ENCODE results near the gene RBBP8NL.
"Not testable (repeated sequence)": the region's sequence is repeated elsewhere in the genome, so short reads cannot be mapped to it uniquely, and the experiment has no call there.

RBBP8NL gene

GRCh38 chr20:62444286-62444685 lies 16.9 kb upstream of the RBBP8NL start:
- no peak for DNase-seq (ENCODE audit: low read depth in 2 of 2)

DNA sequence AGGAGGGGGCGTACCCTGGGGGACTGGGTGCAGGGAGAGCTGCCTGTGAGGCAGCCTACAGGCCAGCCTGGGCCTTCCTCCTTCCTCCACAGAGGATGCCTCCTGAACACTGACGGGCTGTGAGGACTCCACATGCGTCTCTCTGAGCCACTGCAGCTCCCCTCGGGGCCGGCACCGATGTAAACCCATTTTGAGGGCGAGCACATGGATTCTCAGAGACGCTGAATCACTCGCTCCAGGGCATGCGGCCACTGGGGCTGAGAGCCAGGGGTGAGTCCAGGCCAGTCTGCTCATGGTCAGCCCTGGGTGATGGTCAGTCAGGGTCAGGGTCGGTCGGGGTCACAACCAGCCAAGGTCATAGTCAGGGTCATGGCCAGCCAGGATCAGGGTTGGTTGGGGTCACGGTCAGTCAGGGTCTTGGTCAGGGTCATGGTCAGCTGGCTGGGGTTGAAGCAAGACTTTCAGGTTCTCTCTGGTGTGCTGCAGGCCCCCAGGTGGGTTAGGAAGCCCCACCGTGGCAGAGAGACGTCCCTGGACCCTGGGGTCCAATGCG lies 14.7 kb upstream of the RBBP8NL start:
- no peak for DNase-seq (ENCODE audit: low read depth in 2 of 2)

- no peak for DNase-seq (ENCODE audit: low read depth in 2 of 2)
Observed at GRCh38 chr20:62439218-62439617, 11.9 kb upstream of the RBBP8NL start.

GRCh38 chr20:62437927-62438326 lies 10.6 kb upstream of the RBBP8NL start:
- DNase-seq (ENCODE audit: low read depth in 2 of 2), result no peak

DNA sequence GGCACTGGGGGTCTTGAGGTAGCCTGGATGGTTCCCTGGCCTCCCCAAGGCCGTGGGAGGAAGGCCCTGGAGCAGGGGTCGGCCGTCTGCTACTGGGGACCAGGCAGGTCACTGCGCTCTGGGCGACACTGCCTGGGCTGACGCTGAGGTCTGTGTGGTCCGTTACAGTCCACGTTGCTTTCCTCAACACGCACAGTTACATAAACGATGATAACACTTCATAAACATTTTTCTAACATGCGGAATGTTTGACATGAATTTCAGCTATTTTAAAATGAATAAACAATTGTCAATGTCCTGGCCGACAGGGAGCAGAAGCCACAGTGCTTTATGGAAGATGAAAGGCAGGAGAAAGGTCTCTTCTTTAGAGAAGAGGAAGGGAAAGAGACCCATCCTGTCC lies 10.2 kb upstream of the RBBP8NL start:
- no peak for DNase-seq (ENCODE audit: low read depth in 2 of 2)

DNA sequence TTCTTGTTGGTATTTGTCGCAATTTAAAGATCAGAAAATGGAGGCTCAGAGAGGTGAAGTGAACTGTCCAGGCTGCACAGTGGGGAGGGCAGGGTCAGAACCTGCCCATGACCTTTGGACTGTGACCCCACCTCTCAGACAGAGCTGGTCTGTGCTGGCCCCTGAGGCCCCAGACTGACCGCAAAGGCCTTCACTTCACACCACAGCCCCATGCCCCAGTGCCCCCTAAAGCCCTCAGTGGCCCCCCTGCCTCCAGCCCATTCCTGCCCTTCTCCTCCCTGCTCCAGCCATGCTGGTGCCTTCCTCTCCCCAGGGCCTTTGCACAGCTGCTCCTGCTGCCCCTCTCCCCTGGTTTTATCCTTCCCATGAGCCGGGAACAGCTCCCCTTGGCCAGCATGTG lies 9.4 kb upstream of the RBBP8NL start:
- DNase-seq (ENCODE audit: low read depth in 2 of 2), result no peak

DNA sequence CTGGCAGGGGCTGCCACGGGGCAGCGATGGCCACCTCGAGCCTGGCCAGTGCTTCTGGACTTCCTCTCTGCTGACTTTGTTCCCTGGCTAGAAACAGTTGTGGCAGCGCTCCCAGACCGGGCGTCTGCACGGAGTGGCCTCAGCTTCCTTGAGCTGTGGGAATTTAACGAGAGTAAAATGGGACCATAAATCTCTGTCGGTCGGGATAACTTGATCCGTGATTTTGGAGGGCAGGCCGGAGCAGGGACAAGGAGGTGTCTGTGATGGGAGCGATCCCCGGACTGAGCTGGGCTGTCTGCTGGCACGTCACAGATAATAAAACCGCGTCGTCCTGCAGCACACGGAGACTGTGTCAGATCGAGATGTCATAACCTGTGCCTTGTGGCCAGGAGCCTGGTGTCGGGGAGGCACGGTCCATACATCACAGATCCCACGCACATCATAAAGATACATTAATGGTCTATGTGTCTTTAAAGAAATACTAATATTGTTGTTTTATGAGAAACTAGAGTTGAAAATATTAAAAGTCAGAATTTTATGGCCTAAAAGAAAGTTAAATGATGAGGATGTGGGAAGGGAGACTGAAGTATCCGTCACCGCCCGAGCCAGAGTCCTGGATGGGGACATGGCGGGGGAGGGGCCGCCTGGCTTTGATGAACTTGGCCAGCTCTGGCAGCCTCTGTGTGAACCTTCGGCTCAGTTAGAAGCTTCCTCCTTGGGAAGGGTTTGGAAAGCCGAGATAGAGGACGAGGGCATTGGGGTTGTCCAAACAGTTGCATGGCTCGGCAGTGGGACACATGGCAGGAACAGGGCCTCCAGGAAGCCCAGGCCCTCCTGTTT lies 6.5 kb upstream of the RBBP8NL start:
- DNase-seq (ENCODE audit: low read depth in 2 of 2), result no peak

DNA sequence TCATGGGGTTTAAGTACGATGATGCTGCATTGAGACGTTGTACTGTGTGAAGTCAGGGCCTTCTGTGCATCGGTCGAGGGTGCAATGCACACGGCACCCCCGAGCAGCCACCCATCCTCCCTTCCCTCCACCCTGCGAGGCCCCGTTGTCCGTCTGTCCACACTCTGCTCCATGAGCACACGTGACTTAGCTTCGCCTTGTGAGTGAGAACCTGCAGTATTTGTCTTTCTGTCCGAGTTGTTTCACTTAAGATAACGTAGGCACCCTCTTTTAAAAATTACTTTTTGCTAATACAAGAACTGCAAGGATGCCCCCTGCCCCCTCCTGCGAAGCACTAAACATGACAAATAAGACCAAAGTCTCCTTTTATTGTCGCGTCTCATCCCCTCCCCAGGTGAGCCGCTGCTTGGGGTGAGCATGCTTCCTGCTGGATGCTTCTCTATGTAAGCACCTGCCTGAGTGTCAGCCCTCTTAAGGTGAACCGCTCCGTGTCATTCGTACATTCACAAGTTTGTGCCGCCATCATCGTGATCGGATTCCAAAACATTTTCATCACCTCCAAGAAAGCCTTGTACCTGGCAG lies 3.6 kb upstream of the RBBP8NL start:
- no peak for DNase-seq (ENCODE audit: low read depth in 2 of 2)

- DNase-seq (ENCODE audit: low read depth in 2 of 2), result no peak
Observed at GRCh38 chr20:62430311-62430853, 3.0 kb upstream of the RBBP8NL start.

DNA sequence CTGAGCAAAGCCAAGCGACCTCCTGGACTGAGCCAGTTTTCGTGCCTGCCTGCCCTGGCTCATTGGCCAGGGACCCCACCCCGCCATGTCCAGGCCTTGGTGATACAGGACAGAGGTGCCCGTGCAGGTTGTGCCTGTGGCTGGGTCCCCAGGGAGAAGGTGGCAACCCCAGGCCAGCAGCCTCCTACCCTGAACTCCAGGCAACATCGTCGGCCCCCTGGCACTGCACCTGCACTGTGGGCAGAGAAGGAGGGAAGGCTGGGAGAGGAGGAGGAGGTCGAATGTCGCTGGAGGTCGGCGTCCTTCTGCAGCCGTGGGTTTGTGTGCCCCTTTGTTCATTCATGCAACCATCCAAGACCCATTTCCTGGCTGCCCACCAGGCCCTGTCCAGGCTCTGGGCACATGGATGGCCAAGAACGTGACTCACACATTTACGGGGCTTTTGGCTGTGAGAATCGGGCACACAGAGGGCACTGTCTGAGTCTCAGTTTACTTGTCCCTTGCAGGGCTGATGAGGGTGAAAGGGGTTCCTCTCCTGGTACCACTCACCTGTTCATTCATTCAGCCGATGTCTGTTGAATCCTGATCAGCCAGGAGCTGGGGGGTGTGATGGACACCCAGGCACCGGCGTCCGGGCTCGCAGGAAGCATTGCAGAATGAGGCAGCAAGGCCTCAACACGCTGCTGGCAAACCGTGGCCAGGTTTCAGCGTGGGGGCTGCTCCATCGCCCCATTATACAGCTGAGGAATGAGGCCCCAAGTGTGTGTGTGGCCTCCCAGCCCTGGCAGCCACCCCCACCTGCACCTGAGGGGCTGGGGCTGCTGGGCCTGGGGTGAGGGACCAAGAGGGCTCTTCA lies 2.3 kb upstream of the RBBP8NL start:
- DNase-seq (ENCODE audit: low read depth in 2 of 2), result no peak

DNA sequence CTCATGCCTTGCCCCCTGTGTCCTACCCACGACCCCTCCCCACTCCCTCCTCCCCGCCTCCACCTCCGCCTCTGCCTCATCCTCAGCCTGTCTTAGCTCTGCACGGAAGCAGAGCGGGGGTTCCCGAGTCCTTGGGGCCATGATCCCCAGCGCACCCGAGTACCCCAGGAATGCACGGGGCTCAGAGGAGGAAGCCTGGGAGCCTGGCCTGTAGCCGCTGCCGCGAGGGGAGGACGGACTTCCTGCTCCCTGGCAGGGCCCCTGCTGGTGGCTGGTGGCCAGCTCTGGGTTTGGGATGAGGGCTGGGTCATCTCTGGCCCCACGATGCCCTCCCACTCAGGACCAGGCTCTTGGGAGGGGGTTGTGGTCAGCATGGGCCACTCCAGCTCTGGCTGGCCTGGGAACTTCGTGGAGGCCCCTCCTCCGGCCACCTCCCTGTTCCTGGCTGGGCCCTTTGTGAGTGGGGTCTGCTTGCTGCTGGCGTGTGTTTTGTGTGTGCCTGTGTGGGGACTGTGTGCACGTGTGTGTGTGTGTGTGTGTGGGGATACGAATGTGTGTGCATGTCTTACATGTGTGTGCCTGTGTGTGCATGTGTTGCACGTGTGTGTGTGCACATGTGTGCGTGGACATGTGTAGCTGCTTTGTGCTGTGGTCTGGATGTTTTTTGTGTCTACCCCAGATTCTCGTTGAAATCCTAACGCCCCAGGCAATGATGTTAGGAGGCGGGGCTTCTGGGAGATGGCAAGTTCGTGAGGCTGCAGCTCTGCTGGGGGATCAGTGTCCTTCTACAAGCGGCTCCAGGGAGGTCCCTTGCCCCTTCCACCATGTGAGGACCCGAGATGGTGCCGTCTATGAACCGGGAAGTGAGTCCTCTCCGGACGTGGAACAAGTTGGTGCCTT lies 1.3 kb upstream of the RBBP8NL start:
- no peak for DNase-seq (ENCODE audit: low read depth in 2 of 2)

- no peak for DNase-seq (ENCODE audit: low read depth in 2 of 2)
Observed at GRCh38 chr20:62428002-62428372, 648 bp upstream of the RBBP8NL start.

DNA sequence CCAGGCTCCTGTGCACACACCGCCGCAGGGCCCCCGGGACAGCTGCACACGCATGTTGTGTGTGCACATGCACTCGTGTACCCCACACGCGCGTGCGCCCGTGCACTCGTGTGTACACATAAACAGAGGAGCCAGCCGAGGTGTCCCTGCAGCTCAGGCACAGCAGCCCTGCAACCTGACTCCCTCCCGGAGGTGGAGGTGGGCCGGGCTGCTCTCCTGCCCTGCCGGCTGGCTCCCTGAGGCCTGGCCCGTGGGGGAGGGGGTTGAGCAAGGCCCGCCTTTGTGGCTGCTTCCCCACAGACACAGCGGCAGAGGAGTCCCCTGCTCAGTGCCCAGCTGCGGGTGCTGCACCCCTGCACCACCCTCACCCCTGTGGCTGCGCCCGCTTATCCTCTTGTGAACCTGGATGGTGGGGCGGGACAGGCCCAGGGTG lies 624 bp downstream of the RBBP8NL start:
- no peak for DNase-seq (ENCODE audit: low read depth in 2 of 2)

- DNase-seq (ENCODE audit: low read depth in 2 of 2), result not testable (repeated sequence)
Observed at GRCh38 chr20:62426059-62426348, 1.3 kb downstream of the RBBP8NL start.

DNA sequence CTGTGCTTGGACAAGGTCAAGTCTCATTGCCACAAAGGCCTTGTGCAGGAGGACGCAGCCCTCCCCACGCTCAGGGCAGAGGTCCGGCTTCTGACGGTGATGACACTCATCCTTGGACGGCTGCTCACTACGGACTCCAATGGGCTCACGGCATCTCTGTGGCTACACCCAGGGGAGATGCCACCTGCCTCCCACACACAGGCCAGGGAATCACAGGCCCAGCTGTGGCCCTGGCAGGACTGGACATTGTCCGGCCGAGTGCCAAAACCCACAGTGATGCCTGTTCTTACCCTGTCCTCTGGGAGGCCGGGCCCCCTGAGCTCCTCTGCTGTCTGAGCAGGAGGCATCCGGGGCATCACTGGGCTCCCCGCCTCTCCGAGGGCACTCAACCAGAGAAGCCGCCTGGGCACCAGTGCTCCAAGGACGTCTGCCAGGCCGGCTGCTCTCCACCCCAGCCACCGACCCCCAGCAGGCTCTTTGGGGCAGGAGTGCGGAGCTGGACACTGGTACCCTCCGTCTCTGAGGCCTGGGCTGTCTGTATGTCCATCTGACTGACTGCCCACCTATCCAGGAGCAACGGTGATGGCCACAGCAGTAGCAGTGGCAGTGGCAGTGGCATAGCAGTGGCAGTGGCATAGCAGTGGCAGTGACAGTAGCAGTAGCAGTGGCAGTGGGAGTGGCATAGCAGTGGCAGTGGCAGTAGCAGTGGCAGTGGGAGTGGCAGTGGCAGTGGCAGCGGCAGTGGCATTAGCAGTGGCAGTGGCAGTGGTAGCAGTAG lies 1.9 kb downstream of the RBBP8NL start:
- DNase-seq (ENCODE audit: low read depth in 2 of 2), result no peak

GRCh38 chr20:62424249-62425107 lies 2.9 kb downstream of the RBBP8NL start:
- no peak for DNase-seq (ENCODE audit: low read depth in 2 of 2)

- no peak for DNase-seq (ENCODE audit: low read depth in 2 of 2)
Observed at GRCh38 chr20:62423326-62423706, 4.0 kb downstream of the RBBP8NL start.

- DNase-seq (ENCODE audit: low read depth in 2 of 2), result no peak
Observed at GRCh38 chr20:62422636-62423325, 4.6 kb downstream of the RBBP8NL start.

DNA sequence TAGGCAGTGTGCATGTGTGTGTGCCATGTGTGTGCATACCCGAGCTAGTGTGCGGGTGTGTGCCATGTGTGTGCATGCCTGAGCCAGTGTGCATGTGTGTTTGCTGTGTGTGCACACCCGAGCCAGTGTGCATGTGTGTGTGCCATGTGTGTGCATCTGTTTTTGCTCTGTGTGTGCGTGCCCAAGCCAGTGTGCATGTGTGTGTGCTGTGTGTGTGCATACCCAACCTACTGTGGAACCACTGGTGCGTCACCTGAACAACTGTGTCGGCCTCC lies 5.7 kb downstream of the RBBP8NL start:
- no peak for DNase-seq (ENCODE audit: low read depth in 2 of 2)

Data from activated CD4-positive, alpha-beta T cell treated with anti-CD3 and anti-CD28 coated beads for 24 hours (primary cell).